Measurements from ENCODE around the gene CARS1. TPM values are rescaled to one million over a fixed set of nuclear protein-coding genes. Genes with fewer than 3 reads are reported as not detected.

CARS1 gene
- total RNA-seq, 1 donor, result 68.2 TPM

GRCh38 chr11:2955906-2956476 lies 101.2 kb downstream of the CARS1 start:
- no peak overlapping the region for H3K4me3 ChIP-seq (ENCODE audit: low read depth, low read length)
- TF ChIP-seq CTCF (IDR thresholded peaks at IDR 0.05; ENCODE audit: insufficient read depth, low read depth, low read length), result peak; percentile 42
- peak; percentile 60 for DNase-seq (ENCODE audit: low read depth)

GRCh38 chr11:2954263-2954662 lies 103.0 kb downstream of the CARS1 start:
- no peak overlapping the region for H3K4me3 ChIP-seq (ENCODE audit: low read depth, low read length)
- DNase-seq (ENCODE audit: low read depth), result no peak
- no peak for TF ChIP-seq CTCF (IDR thresholded peaks at IDR 0.05; ENCODE audit: insufficient read depth, low read depth, low read length)

- H3K4me3 ChIP-seq (ENCODE audit: low read depth, low read length), result no peak overlapping the region
- no peak for DNase-seq (ENCODE audit: low read depth)
Observed at GRCh38 chr11:2952290-2952689, 104.9 kb downstream of the CARS1 start.

GRCh38 chr11:2951231-2952110 lies 105.8 kb downstream of the CARS1 start:
- TF ChIP-seq CTCF (IDR thresholded peaks at IDR 0.05; ENCODE audit: insufficient read depth, low read depth, low read length), result no peak
- DNase-seq (ENCODE audit: low read depth), result peak; percentile 60
- no peak overlapping the region for H3K4me3 ChIP-seq (ENCODE audit: low read depth, low read length)

More at GRCh38 chr11:2952290-2952689, 104.9 kb downstream of the CARS1 start:
- TF ChIP-seq CTCF (IDR thresholded peaks at IDR 0.05; ENCODE audit: insufficient read depth, low read depth, low read length), result no peak

Small RNA genes within 50 kb of the gene (small RNA-seq; reads per million reads assigned to genes)
- gene RNU1-91P (not detected), gene SNORA54 (14.9 reads per million, percentile 92 among the genes with 10 or more reads in this experiment)

Other genes with a start within 250 kb of the CARS1 start
- 3.9 and 8.7 TPM in 2 replicates for gene CDKN1C, start 171.6 kb downstream of the CARS1 start, total RNA-seq
- 7.3 and 13.2 TPM in 2 replicates for gene PHLDA2, start 128.0 kb downstream of the CARS1 start, total RNA-seq
- gene NAP1L4, start 65.1 kb downstream of the CARS1 start, total RNA-seq, result 87.6 and 121 TPM in 2 replicates
- gene OSBPL5, start 107.9 kb upstream of the CARS1 start, total RNA-seq, result 49.7 and 55.7 TPM in 2 replicates
- gene MRGPRG, start 161.4 kb upstream of the CARS1 start, total RNA-seq, result not detected in 2 replicates
- not detected in 2 replicates for gene MRGPRE, start 175.0 kb upstream of the CARS1 start, total RNA-seq